Eye (tissue), 1 donor: ENCODE measurements around the gene GPR37L1.

Source experiments
- DNase-seq: peaks from one replicate; pipeline ENCODE4 v3.0.0-alpha.2; 2015

GPR37L1 gene

GRCh38 chr1:202122639-202123335 is at the start of gene GPR37L1:
GPR37L1 (plus strand) TSS chr1:202122917; CDS start chr1:202122964, 47 bp downstream.
- DNase-seq: peak; percentile 79

- DNase-seq: no peak
These were observed 49.5 kb upstream of the GPR37L1 start for GRCh38 chr1:202073206-202073605.

- no peak for DNase-seq
These were observed 47.7 kb upstream of the GPR37L1 start for GRCh38 chr1:202074985-202075384.

GRCh38 chr1:202075389-202075788 is 47.3 kb upstream of the GPR37L1 start:
- no peak for DNase-seq

- DNase-seq: no peak
These were observed 46.6 kb upstream of the GPR37L1 start for GRCh38 chr1:202076050-202076511.

GRCh38 chr1:202078241-202078640 is 44.5 kb upstream of the GPR37L1 start:
- no peak for DNase-seq

GRCh38 chr1:202081992-202082391 is 40.7 kb upstream of the GPR37L1 start:
- no peak for DNase-seq

GRCh38 chr1:202084791-202085681 is 37.7 kb upstream of the GPR37L1 start:
- peak; percentile 81 for DNase-seq

GRCh38 chr1:202085682-202086373 is 36.9 kb upstream of the GPR37L1 start:
- DNase-seq: peak; percentile 67

GRCh38 chr1:202086579-202087350 is 36.0 kb upstream of the GPR37L1 start:
- DNase-seq: no peak

GRCh38 chr1:202088206-202088605 is 34.5 kb upstream of the GPR37L1 start:
- DNase-seq: peak; percentile 64

- DNase-seq: no peak
These were observed 31.7 kb upstream of the GPR37L1 start for GRCh38 chr1:202090994-202091393.

GRCh38 chr1:202093858-202094257 is 28.9 kb upstream of the GPR37L1 start:
- DNase-seq: no peak

GRCh38 chr1:202101184-202101583 is 21.5 kb upstream of the GPR37L1 start:
- DNase-seq: no peak

GRCh38 chr1:202104073-202104472 is 18.6 kb upstream of the GPR37L1 start:
- no peak for DNase-seq

GRCh38 chr1:202105571-202106339 is 17.0 kb upstream of the GPR37L1 start:
- DNase-seq: peak; percentile 55

GRCh38 chr1:202106340-202107254 is 16.1 kb upstream of the GPR37L1 start:
- DNase-seq: no peak

- DNase-seq: no peak
These were observed 15.4 kb upstream of the GPR37L1 start for GRCh38 chr1:202107321-202107761.

- DNase-seq: peak; percentile 63
These were observed 14.7 kb upstream of the GPR37L1 start for GRCh38 chr1:202107801-202108731.
